K562 (cell line): ENCODE results near the gene FBXL13. TPM values are rescaled to one million over a fixed set of nuclear protein-coding genes. Genes with fewer than 3 reads are reported as not detected.
A peak's percentile ranks its signal among the peaks of the same experiment; 100 is the strongest.

Experiments
- C11orf30 ChIP-seq: fragments of 450-650 bp; IDR thresholded peaks from 2 replicates; pipeline ENCODE4 v1.6.1; 2016; ENCODE audit warnings: low read depth, mild to moderate bottlenecking
- CC2D1A ChIP-seq: fragments of 450-650 bp; IDR thresholded peaks from 2 replicates; pipeline ENCODE4 v1.6.1; 2017; ENCODE audit warnings: mild to moderate bottlenecking
- CCNT2 ChIP-seq: IDR thresholded peaks from 2 replicates; pipeline ENCODE4 v1.6.1; 2011; ENCODE audit warnings: borderline replicate concordance, low read depth, mild to moderate bottlenecking, moderate library complexity, mixed read lengths, low read length; ENCODE audit not compliant: insufficient read length; ENCODE audit errors: extremely low read depth
- CEBPG ChIP-seq, 3 experiments: fragments of 200-800 bp in 1 of 3; sonication (Bioruptor generic) in 1 of 3; sonication (generic) in 1 of 3; formaldehyde crosslinking in 1 of 3; IDR thresholded peaks in 2 of 3; conservative IDR thresholded peaks in 1 of 3; 2 replicates each; pipeline versions ENCODE4 v1.6.1 to v1.8.0; 2016 to 2022; ENCODE audit warnings: missing compliant biosample characterization in 2 of 3, missing genetic modification characterization in 2 of 3, mild to moderate bottlenecking in 1 of 3, missing genetic modification reagents in 1 of 3
- CXXC5 ChIP-seq: fragments of 250-450 bp; sonication (Bioruptor Pico); IDR thresholded peaks from 2 replicates; pipeline ENCODE4 v1.8.0; 2022; ENCODE audit warnings: inconsistent platforms, mild to moderate bottlenecking, moderate library complexity
- DPF2 ChIP-seq: fragments of 450-650 bp; IDR thresholded peaks from 2 replicates; pipeline ENCODE4 v1.6.1; 2016
- EP400 ChIP-seq: fragments of 450-650 bp; IDR thresholded peaks from 2 replicates; pipeline ENCODE4 v1.6.1; 2017; ENCODE audit warnings: antibody characterized with exemption, mild to moderate bottlenecking, moderate library complexity
- FOSL1 ChIP-seq: fragments of 200-800 bp; sonication (Bioruptor generic); conservative IDR thresholded peaks from 2 replicates; pipeline ENCODE4 v1.6.1; 2016; ENCODE audit warnings: missing genetic modification characterization, missing compliant biosample characterization
- KLF10 ChIP-seq: fragments of 250-450 bp; sonication (Bioruptor Pico); IDR thresholded peaks from 2 replicates; pipeline ENCODE4 v1.6.1; 2021; ENCODE audit warnings: matching md5 sums
- MED1 ChIP-seq: sonication (generic); formaldehyde crosslinking; IDR thresholded peaks from 2 replicates; pipeline ENCODE4 v1.8.1; 2023; ENCODE audit warnings: missing genetic modification reagents, borderline replicate concordance
- NCOR1 ChIP-seq: fragments of 450-650 bp; IDR thresholded peaks from 2 replicates; pipeline ENCODE4 v1.6.1; 2016; ENCODE audit warnings: mild to moderate bottlenecking, moderate library complexity
- POLR2A ChIP-seq: fragments of 450-650 bp; conservative IDR thresholded peaks from 2 replicates; pipeline ENCODE4 v1.6.1; 2016
- SETDB1 ChIP-seq: IDR thresholded peaks from one replicate; pipeline ENCODE4 v1.6.1; 2012; ENCODE audit warnings: low read length, control low read depth, inconsistent platforms
- SMARCA4 ChIP-seq: fragments of 450-650 bp; IDR thresholded peaks from 2 replicates; pipeline ENCODE4 v1.6.1; 2016
- SOX6 ChIP-seq: fragments of 450-650 bp; IDR thresholded peaks from 2 replicates; pipeline ENCODE4 v1.6.1; 2014; ENCODE audit warnings: mild to moderate bottlenecking
- XRCC4 ChIP-seq: IDR thresholded peaks from one replicate; pipeline ENCODE4 v1.6.1; 2011; ENCODE audit not compliant: insufficient read depth, insufficient read length; ENCODE audit errors: extremely low read depth
- ZNF133 ChIP-seq: fragments of 250-450 bp; sonication (Bioruptor Pico); IDR thresholded peaks from 2 replicates; pipeline ENCODE4 v1.4.0; 2020; ENCODE audit warnings: mild to moderate bottlenecking
- ZNF146 ChIP-seq: IDR thresholded peaks from one replicate; pipeline ENCODE4 v1.6.1; 2018; ENCODE audit warnings: missing compliant biosample characterization; ENCODE audit not compliant: unreplicated experiment
- ZNF24 ChIP-seq: fragments of 450-650 bp; IDR thresholded peaks from 2 replicates; pipeline ENCODE4 v1.6.1; 2016
- ZNF316 ChIP-seq: fragments of 450-650 bp; IDR thresholded peaks from 2 replicates; pipeline ENCODE4 v1.6.1; 2016
- ZNF551 ChIP-seq: fragments of 250-450 bp; sonication (Bioruptor Pico); IDR thresholded peaks from 2 replicates; pipeline ENCODE4 v1.5.0; 2021; ENCODE audit warnings: mild to moderate bottlenecking, moderate library complexity
- ZNF589 ChIP-seq: fragments of 200-800 bp; sonication (Bioruptor generic); IDR thresholded peaks from 2 replicates; pipeline ENCODE4 v1.6.1; 2016; ENCODE audit warnings: low read depth, missing genetic modification characterization, missing compliant biosample characterization
- polyA plus RNA-seq, 8 experiments: library from polyadenylated mRNA; depleted of rRNA in 4 of 8; stranded (reverse) in 5 of 8; unstranded in 3 of 8; fragments of >200 nt; fragmentation: Nextera tagmentation in 2 of 8; fragmentation: Illumina TruSeq in 1 of 8; extraction: Ambion mirVana in 2 of 8; extraction: Trizol in 1 of 8; gene quantifications; 2 replicates each; pipeline versions ENCODE4 v1.2.1 to v1.2.3, GENCODE V29; 2011 to 2014; ENCODE audit warnings: inconsistent platforms in 1 of 8, missing spikeins in 1 of 8
- total RNA-seq, 7 experiments: library from RNA; depleted of rRNA in 6 of 7; stranded (reverse); fragments of >200 nt in 6 of 7; fragmentation: Illumina TruSeq in 2 of 7; extraction: Trizol in 2 of 7; gene quantifications; 2 replicates each; pipeline versions ENCODE4 v1.2.1 to v1.2.3, GENCODE V29; 2011 to 2021; ENCODE audit warnings: low replicate concordance in 1 of 7
- TF ChIP-seq, protein P1 (sequence below): fragments of 200-800 bp; sonication (Bioruptor generic); IDR thresholded peaks from 2 replicates; pipeline ENCODE4 v1.6.1; 2017; ENCODE audit warnings: missing genetic modification characterization, missing compliant biosample characterization
- TF ChIP-seq, protein P2 (sequence below): sonication (generic); formaldehyde crosslinking; IDR thresholded peaks from 2 replicates; pipeline ENCODE4 v1.8.1; 2023; ENCODE audit warnings: mild to moderate bottlenecking, missing genetic modification reagents
- TF ChIP-seq, protein P3 (sequence below), 2 experiments: fragments of 450-650 bp in 1 of 2; sonication (generic) in 1 of 2; formaldehyde crosslinking in 1 of 2; IDR thresholded peaks in 1 of 2; conservative IDR thresholded peaks in 1 of 2; 2 replicates each; pipeline versions ENCODE4 v1.6.1 to v1.8.1; 2016 to 2023; ENCODE audit warnings: mild to moderate bottlenecking in 2 of 2, moderate library complexity in 2 of 2, inconsistent platforms in 1 of 2, missing genetic modification reagents in 1 of 2

Gene FBXL13
- total and polyA plus RNA-seq, 9 of the 15 experiments (the other 6 are each of a cell fraction or from before 2014, with no cell fraction given) = 16.3 to 55.0 (median 25.4) TPM

DNA sequence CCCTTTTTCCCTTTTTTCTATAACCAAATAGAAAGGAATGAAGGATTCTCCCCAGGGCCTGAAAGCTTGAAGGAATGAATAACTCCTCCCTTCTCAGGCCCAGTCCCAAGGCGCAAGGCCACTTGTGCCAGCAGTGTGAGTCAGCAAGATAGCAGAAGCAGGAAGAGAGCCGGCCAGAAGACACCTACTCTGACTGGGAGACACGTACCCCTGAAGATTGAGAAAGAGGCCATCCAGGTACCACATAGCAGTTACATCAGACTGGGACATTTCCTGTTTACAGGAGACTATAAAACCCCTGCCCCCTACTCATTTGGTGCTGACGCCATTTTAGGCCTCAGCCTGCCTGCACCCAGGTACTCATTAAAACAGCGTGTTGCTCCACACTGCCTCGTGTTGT lies 96.3 kb downstream of the FBXL13 start (continued):
- TF ChIP-seq, protein P1, sequence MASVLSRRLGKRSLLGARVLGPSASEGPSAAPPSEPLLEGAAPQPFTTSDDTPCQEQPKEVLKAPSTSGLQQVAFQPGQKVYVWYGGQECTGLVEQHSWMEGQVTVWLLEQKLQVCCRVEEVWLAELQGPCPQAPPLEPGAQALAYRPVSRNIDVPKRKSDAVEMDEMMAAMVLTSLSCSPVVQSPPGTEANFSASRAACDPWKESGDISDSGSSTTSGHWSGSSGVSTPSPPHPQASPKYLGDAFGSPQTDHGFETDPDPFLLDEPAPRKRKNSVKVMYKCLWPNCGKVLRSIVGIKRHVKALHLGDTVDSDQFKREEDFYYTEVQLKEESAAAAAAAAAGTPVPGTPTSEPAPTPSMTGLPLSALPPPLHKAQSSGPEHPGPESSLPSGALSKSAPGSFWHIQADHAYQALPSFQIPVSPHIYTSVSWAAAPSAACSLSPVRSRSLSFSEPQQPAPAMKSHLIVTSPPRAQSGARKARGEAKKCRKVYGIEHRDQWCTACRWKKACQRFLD (CRISPR knock-in tag) = peak; percentile 44; the same call in 1 of the 2 replicates
- no peak for TF ChIP-seq CEBPG (CRISPR knock-in tag; IDR thresholded peaks at IDR 0.05)
- peak in 1 of 2 experiments; percentile 60; a peak in 1 of 4 replicates for TF ChIP-seq CEBPG (tag; conservative IDR thresholded peaks at IDR 0.05 in 1 of 2, IDR thresholded peaks at IDR 0.05 in 1 of 2)
- no peak for TF ChIP-seq CCNT2
- 0 out of 2 replicates have a peak, but pooled peaks have one; percentile 31 for TF ChIP-seq ZNF589 (CRISPR knock-in tag)
- peak; percentile 13; the same call in 1 of the 2 replicates for TF ChIP-seq CC2D1A
- TF ChIP-seq ZNF133 (CRISPR knock-in tag) = no peak
- peak; percentile 86 for TF ChIP-seq ZNF24
- TF ChIP-seq, protein P2, sequence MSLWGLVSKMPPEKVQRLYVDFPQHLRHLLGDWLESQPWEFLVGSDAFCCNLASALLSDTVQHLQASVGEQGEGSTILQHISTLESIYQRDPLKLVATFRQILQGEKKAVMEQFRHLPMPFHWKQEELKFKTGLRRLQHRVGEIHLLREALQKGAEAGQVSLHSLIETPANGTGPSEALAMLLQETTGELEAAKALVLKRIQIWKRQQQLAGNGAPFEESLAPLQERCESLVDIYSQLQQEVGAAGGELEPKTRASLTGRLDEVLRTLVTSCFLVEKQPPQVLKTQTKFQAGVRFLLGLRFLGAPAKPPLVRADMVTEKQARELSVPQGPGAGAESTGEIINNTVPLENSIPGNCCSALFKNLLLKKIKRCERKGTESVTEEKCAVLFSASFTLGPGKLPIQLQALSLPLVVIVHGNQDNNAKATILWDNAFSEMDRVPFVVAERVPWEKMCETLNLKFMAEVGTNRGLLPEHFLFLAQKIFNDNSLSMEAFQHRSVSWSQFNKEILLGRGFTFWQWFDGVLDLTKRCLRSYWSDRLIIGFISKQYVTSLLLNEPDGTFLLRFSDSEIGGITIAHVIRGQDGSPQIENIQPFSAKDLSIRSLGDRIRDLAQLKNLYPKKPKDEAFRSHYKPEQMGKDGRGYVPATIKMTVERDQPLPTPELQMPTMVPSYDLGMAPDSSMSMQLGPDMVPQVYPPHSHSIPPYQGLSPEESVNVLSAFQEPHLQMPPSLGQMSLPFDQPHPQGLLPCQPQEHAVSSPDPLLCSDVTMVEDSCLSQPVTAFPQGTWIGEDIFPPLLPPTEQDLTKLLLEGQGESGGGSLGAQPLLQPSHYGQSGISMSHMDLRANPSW (CRISPR knock-in tag) = no peak
- TF ChIP-seq C11orf30 = peak; percentile 84
- peak; percentile 37; the same call in 1 of the 2 replicates for TF ChIP-seq SMARCA4
- TF ChIP-seq, protein P3, sequence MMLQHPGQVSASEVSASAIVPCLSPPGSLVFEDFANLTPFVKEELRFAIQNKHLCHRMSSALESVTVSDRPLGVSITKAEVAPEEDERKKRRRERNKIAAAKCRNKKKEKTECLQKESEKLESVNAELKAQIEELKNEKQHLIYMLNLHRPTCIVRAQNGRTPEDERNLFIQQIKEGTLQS (IDR thresholded peaks at IDR 0.05) = peak; percentile 36
- TF ChIP-seq, protein P3 (CRISPR knock-in tag; conservative IDR thresholded peaks at IDR 0.05) = no peak
- TF ChIP-seq KLF10 (CRISPR knock-in tag) = no peak
- TF ChIP-seq MED1 (CRISPR knock-in tag) = no peak
- peak; percentile 68 for TF ChIP-seq SOX6
- peak; percentile 74 for TF ChIP-seq FOSL1 (tag)
- peak; percentile 44; the same call in 1 of the 2 replicates for TF ChIP-seq NCOR1
- no peak for TF ChIP-seq ZNF146
- TF ChIP-seq POLR2A = peak; percentile 51
- peak; percentile 74 for TF ChIP-seq CXXC5 (CRISPR knock-in tag)
- TF ChIP-seq ZNF316 = peak; percentile 85
- TF ChIP-seq DPF2 = 0 out of 2 replicates have a peak, but pooled peaks have one; percentile 16
- TF ChIP-seq EP400 = peak; percentile 22; the same call in 1 of the 2 replicates
- TF ChIP-seq SETDB1 = no peak
- TF ChIP-seq ZNF551 (CRISPR knock-in tag) = no peak
- no peak for TF ChIP-seq XRCC4
